Osteocyte (in vitro differentiated cells): ENCODE measurements around the gene LIF. TPM values are rescaled to one million over a fixed set of nuclear protein-coding genes. Genes with fewer than 3 reads are reported as not detected.

Experiments
- DNase-seq: peaks from one replicate; pipeline ENCODE4 v3.0.0; 2021; ENCODE audit warnings: mixed read lengths; ENCODE audit not compliant: unreplicated experiment; ENCODE audit errors: extremely low spot score
- H3K27ac Mint-ChIP-seq: one replicate; pipeline ENCODE4 v1.8.0; 2021; ENCODE audit warnings: mild to moderate bottlenecking, mixed read lengths; ENCODE audit not compliant: unreplicated experiment
- H3K27me3 Mint-ChIP-seq: one replicate; pipeline ENCODE4 v1.8.0; 2021; ENCODE audit warnings: mixed read lengths; ENCODE audit not compliant: unreplicated experiment
- H3K36me3 Mint-ChIP-seq: one replicate; pipeline ENCODE4 v1.8.0; 2021; ENCODE audit warnings: mixed read lengths; ENCODE audit not compliant: unreplicated experiment
- H3K4me1 Mint-ChIP-seq: one replicate; pipeline ENCODE4 v1.8.0; 2021; ENCODE audit warnings: mixed read lengths; ENCODE audit not compliant: unreplicated experiment
- H3K4me3 Mint-ChIP-seq: one replicate; pipeline ENCODE4 v1.8.0; 2021; ENCODE audit warnings: mild to moderate bottlenecking, moderate library complexity, mixed read lengths; ENCODE audit not compliant: unreplicated experiment
- H3K9me3 Mint-ChIP-seq: one replicate; pipeline ENCODE4 v1.8.0; 2021; ENCODE audit warnings: mixed read lengths; ENCODE audit not compliant: unreplicated experiment
- CTCF ChIP-seq: fragments of 200-600 bp; sonication (generic); IDR thresholded peaks from 2 replicates; pipeline ENCODE4 v1.5.0; 2021; ENCODE audit warnings: antibody characterized with exemption, mild to moderate bottlenecking, moderate library complexity
- total RNA-seq: library from RNA; stranded (reverse); gene quantifications from 2 replicates; pipeline ENCODE4 v1.2.1, GENCODE V29; 2021

The LIF gene
- total RNA-seq, 1 donor from 2014 or later: 15.5 TPM

- H3K4me3 Mint-ChIP-seq: no peak overlapping the region
- no peaks in the 10 kb centered on the region for H3K36me3 Mint-ChIP-seq
- H3K9me3 Mint-ChIP-seq: no peaks in the 10 kb centered on the region
- H3K27me3 Mint-ChIP-seq: no peaks in the 10 kb centered on the region
- no peak for DNase-seq
- H3K27ac Mint-ChIP-seq: no peak overlapping the region
- no peak for TF ChIP-seq CTCF
- H3K4me1 Mint-ChIP-seq: peaks cover 14% of the 10 kb centered on the region
Observed at GRCh38 chr22:30273711-30274436, 27.3 kb upstream of the LIF start.

- H3K27ac Mint-ChIP-seq: no peak overlapping the region
- TF ChIP-seq CTCF: no peak
- no peaks in the 10 kb centered on the region for H3K36me3 Mint-ChIP-seq
- H3K4me1 Mint-ChIP-seq: peaks cover 8% of the 10 kb centered on the region
- no peak overlapping the region for H3K4me3 Mint-ChIP-seq
- H3K9me3 Mint-ChIP-seq: no peaks in the 10 kb centered on the region
- H3K27me3 Mint-ChIP-seq: no peaks in the 10 kb centered on the region
- DNase-seq: no peak
Observed at GRCh38 chr22:30272781-30273601, 26.4 kb upstream of the LIF start.

GRCh38 chr22:30270832-30271231 lies 24.3 kb upstream of the LIF start:
- DNase-seq: no peak
- TF ChIP-seq CTCF: no peak
- H3K4me1 Mint-ChIP-seq: no peaks in the 10 kb centered on the region
- no peaks in the 10 kb centered on the region for H3K9me3 Mint-ChIP-seq
- no peaks in the 10 kb centered on the region for H3K36me3 Mint-ChIP-seq
- no peak overlapping the region for H3K4me3 Mint-ChIP-seq
- H3K27me3 Mint-ChIP-seq: no peaks in the 10 kb centered on the region
- no peak overlapping the region for H3K27ac Mint-ChIP-seq

- DNase-seq: no peak
- Mint-ChIP-seq H3K4me1 (peaks cover under 1% of the 10 kb centered on the region), H3K36me3 (no peaks in the 10 kb centered on the region), H3K9me3 (no peaks in the 10 kb centered on the region), H3K27me3 (no peaks in the 10 kb centered on the region), H3K27ac (no peak overlapping the region), H3K4me3 (no peak overlapping the region)
- no peak for TF ChIP-seq CTCF
Observed at GRCh38 chr22:30268331-30268730, 21.8 kb upstream of the LIF start.
